ENCODE results near the gene TGFB1.
"Not testable (repeated sequence)": the region's sequence is repeated elsewhere in the genome, so short reads cannot be mapped to it uniquely, and the experiment has no call there.

The TGFB1 gene

DNA sequence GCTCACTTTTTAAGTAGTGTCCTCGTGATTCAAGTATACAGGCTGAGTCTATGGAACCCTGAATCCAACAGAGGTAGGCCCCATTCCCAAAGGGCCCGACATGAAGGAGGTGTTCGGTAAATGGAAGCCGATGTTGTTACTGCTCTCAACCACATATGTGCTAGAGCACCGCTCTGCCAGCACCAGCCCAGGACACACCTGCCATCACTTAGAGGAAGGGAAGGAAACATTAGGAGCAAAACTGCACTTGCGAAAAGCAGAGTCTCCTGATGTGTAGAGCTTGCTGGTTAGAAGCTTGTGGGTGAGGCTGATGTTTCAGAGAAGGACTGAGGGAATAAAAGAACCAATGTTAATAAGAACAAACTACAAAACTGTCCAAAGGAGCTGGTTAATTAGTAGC is 53.2 kb downstream of the TGFB1 start:
- no peak for DNase-seq (ENCODE audit: low spot score)

DNA sequence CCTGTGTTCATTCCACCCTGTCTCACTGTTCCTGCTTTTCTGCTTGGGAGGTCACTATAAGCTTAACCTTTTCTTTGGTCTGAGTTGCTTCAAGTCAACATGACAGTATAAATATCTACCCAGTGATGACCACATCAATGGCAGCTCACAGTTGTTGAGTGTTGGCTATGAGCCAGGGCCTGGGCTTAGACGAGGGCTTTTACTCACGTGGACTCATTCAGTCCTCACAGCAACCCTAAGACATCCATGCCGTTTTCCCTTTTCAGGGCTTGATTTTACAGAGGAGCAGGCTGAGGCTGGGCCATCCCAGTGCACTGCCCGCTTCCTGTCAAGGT is 54.0 kb downstream of the TGFB1 start:
- no peak for DNase-seq (ENCODE audit: low spot score)

DNA sequence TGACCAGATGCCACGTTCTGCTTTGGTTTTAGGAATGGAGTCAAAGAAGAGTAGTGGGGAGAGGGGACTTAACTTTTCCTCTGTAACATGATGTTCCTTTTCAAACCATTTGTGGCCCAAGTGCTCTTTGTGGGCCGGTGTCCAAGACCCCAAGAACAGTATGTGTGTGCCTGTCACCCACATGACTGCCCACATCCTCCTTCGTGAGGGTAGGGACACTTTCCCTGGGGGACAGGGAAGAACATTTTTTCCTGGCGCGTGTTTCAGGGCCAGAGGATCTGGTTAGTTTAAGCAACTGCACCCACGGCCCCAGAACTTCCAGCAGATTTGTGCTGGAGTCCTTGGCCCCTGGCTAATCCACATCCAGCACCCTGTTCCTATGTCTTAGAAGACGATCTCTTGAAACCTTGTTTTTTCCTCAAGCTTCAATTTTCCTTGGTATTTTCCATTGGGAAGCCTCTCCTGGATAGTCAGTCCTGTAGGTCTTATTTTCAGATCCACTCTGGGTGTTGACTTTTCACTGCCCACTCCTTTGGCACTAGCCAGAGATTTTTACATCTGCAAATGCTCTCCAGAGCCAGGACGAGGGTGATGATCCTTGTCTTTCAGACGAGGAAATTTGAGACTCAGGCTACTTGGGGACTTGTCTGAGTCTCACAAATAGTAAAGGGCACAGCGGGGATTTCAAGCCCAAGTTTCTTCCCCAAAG is 54.5 kb downstream of the TGFB1 start:
- no peak for DNase-seq (ENCODE audit: low spot score)

DNA sequence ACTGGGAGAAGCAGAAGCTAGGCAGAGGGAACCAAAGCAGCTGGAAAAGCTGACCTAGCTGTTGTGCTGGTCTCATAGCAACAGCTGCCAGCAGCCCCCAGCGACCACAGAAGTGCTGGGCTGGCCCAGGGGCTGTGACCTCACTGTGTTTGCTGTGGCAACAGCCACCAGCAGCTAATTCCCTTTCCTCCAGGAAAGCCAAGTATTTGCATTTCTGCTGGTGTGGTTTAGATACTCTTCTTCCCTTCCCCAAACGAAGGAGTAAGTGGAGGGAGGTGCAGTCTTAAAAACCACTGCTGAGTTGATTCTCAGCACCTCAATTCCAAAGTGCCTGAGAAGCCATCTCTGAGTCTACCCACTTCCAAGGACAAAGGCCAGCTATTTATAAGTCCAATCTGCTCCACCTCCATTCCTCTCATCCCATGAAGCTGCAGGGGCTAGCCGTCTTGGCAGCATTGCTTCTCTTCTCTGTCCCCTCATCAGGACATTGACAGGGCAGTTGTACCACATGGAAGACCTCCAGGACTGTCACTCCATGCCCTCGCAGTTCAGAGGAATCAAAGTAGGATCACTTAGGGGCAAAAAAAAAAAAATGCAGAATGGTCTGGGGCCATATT is 55.3 kb downstream of the TGFB1 start:
- no peak for DNase-seq (ENCODE audit: low spot score)

DNA sequence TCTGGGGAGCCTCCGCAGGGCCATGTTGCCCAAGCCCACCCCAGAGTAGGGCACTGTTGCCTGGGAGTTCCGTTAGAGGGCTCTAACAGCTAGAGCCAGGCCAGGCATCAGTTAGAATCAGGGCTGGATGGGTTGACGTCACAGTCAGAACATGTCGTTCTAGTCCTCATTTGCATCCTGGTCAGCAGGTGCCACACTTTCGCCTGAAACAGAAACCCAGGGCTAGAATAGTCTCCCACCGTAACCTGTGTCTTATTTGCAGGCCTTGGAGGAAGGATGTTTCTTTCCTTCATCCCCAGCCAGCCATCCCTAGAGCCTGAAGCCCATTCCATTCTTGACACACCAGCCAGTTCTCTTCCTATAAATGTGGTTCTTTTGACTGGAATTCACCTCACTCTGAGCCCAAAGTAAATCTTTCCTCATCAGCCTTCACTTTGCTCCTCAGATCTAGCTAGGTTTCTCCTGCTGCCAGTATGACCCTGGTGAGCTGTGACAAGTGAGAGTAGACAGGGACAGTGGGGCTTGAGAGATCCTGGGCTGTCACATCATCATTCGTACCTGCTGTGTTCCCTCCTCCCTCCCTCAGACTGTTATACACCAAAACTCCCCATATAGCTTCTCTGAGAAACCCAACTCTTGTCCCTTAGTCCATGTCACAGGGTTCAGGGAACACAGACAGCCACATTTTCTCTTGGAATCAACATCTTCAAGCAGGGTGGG is 55.9 kb downstream of the TGFB1 start:
- peak; percentile 90 for DNase-seq (ENCODE audit: low spot score)

DNA sequence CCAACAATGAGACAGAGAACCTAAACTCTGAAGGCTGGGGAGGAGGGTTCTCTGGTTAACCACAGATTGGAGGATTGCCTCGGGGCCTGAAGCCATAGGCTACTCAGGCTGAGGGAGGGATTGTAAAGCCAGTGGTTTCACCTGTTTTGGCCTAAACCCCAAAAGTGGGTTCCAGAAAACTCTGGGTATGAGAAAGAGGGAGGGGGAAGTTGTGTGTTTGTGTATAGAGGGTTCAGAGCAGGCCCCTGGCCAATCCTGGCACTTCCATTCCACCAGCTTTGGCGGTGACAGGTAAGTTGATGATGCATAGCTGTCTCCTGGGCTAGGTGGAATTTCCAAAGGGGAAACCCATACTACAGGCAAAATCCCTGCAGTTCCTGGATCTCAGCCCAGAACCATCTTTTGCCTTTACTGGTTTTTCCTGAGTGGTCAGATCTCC is 57.3 kb downstream of the TGFB1 start:
- no peak for DNase-seq (ENCODE audit: low spot score)

DNA sequence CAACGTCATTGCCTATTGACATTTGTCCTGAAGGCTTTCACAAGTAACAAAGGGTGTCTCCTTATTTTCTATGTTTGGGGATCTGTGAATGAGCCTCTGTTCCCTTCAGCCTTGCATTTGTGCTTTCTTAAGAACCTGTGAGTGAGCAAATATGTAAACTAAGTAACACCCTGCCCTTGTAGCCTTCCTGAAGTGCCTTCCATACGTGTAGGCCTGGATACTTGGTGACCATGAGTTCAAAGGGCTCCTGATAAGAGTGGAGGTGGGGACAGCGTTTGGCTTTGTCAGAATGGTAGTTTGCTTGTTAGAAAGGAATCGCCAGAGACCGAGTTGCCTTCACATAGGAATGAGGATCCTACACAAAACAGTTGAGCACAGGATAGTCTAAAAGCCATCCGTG is 58.2 kb downstream of the TGFB1 start:
- DNase-seq (ENCODE audit: low spot score), result no peak

DNA sequence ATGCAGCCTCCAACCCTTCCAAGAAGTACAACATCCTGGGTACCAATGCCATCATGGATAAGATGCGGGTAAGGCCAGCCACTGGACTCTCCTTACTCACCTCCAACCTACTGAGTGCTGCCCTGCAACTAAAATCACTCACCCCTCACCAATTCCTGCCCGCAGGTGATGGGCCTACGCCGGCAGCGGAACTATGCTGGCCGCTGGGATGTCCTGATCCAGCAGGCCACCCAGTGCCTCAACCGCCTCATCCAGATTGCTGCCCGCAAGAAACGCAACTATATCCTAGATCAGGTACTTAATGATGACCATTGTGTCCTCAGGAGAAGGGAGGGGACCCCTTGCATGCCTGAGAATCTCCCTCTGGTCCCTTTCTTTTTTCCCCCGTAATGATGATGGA is 59.3 kb downstream of the TGFB1 start:
- no peak for DNase-seq (ENCODE audit: low spot score)

DNA sequence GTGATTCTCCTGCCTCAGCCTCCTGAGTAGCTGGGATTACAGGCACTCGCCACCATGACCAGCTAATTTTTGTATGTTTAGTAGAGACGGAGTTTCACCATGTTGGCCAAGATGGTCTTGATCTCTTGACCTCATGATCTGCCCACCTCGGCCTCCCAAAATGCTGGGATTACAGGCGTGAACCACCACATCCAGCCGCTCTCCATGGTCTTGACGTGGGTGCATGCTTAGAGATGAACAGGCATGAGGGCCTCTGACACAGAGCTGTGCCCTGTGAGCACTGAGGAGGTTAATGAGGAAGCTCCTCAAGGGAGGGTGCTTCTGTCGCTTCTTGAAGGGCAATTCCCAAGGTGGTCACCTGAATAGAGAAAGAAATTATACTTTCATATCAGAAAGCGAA is 63.9 kb downstream of the TGFB1 start:
- not testable (repeated sequence) for DNase-seq (ENCODE audit: low spot score)

DNA sequence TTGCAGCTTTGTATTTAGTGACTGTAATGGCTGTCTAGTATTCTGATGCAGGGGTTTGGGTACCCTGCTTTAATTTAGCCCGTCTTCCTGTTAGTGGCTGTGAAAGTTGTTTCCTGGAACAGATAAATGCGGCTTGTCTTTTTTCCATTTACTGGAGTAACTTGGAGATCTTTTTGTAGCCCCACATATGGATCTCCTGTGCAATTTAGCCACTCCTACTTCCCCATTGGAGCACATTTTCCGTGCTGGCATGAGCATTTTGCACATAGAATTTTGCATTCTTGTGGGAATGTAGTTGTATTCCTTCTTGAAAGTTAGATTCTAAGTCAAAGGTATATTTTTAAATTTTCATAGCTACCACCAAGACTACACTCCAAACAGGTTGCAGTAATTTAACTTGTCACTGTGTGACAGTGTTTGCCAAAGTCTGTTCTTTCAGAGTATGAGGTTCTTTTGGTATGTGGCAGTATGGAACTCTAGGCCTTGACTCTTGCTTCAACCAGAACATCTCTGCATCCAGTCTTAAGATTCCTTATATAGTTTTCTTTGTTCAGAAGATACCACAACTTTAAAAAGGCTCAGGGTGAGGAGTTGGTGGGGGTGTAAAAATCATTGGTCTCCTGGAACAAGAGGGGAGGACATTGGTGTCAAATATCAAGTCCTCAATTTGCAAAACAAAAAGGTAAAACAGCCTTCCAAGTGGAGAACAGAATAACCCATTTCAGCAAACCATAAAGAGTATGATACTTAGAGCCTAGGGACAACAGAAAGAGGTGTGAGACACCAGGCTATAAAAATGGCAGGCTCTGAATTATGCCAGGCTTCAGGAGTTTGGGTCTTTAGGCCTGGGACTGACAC is 64.8 kb downstream of the TGFB1 start:
- no peak for DNase-seq (ENCODE audit: low spot score)
